ENCODE data around the gene P3H3. TPM values are rescaled to one million over a fixed set of nuclear protein-coding genes. Genes with fewer than 3 reads are reported as not detected.

P3H3 gene
- total and polyA plus RNA-seq, 9 of the 15 experiments (the other 6 are each of a cell fraction or from before 2014, with no cell fraction given), result 0.03 to 15.0 (median 4.8) TPM

DNA sequence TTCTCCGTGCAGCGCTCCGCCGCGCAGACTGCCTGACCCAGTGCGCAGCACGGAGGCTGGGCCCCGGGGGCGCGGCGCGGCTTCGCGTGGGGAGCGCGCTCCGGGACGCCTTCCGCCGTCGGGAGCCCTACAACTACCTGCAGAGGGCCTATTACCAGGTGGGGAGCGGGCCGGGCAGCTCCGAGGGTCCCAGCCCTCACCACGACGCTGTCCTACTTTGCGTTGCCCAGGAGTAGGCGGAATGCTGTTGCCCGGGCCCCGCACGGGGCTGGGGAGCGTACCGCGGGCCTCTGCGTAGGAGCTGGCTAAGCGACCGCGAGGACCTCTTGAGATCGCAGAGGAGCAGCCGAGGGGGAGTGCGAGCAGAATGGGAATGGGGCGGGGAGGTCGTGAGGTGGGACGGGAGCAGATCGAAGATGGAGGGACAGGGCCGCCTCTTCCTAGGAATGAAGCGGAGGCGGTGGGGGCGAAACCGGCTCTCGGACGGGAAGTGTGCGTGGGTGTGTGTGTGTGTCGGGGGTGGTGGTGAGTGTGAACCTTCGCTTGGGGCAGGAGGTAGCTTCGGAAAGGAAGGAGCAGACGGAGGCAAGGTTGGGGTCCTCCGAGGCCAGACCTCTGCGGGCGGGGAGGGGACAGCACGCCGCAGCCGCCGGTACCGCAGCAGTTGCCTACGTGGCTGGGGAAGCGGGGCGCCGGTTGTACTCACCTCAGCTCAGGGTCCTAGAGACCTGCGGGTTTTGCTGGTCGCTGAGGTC, 751 bp downstream of the P3H3 start (continued):
- TF ChIP-seq TEAD4 (IDR thresholded peaks at IDR 0.05; ENCODE audit: low read length), result peak; percentile 76
- TF ChIP-seq TEAD4 (CRISPR knock-in tag; IDR thresholded peaks at IDR 0.05; ENCODE audit: borderline replicate concordance), result no peak
- peak; percentile 82 for TF ChIP-seq POLR2G (IDR thresholded peaks at IDR 0.05; ENCODE audit: low read depth, low read length)
- TF ChIP-seq, protein P1, sequence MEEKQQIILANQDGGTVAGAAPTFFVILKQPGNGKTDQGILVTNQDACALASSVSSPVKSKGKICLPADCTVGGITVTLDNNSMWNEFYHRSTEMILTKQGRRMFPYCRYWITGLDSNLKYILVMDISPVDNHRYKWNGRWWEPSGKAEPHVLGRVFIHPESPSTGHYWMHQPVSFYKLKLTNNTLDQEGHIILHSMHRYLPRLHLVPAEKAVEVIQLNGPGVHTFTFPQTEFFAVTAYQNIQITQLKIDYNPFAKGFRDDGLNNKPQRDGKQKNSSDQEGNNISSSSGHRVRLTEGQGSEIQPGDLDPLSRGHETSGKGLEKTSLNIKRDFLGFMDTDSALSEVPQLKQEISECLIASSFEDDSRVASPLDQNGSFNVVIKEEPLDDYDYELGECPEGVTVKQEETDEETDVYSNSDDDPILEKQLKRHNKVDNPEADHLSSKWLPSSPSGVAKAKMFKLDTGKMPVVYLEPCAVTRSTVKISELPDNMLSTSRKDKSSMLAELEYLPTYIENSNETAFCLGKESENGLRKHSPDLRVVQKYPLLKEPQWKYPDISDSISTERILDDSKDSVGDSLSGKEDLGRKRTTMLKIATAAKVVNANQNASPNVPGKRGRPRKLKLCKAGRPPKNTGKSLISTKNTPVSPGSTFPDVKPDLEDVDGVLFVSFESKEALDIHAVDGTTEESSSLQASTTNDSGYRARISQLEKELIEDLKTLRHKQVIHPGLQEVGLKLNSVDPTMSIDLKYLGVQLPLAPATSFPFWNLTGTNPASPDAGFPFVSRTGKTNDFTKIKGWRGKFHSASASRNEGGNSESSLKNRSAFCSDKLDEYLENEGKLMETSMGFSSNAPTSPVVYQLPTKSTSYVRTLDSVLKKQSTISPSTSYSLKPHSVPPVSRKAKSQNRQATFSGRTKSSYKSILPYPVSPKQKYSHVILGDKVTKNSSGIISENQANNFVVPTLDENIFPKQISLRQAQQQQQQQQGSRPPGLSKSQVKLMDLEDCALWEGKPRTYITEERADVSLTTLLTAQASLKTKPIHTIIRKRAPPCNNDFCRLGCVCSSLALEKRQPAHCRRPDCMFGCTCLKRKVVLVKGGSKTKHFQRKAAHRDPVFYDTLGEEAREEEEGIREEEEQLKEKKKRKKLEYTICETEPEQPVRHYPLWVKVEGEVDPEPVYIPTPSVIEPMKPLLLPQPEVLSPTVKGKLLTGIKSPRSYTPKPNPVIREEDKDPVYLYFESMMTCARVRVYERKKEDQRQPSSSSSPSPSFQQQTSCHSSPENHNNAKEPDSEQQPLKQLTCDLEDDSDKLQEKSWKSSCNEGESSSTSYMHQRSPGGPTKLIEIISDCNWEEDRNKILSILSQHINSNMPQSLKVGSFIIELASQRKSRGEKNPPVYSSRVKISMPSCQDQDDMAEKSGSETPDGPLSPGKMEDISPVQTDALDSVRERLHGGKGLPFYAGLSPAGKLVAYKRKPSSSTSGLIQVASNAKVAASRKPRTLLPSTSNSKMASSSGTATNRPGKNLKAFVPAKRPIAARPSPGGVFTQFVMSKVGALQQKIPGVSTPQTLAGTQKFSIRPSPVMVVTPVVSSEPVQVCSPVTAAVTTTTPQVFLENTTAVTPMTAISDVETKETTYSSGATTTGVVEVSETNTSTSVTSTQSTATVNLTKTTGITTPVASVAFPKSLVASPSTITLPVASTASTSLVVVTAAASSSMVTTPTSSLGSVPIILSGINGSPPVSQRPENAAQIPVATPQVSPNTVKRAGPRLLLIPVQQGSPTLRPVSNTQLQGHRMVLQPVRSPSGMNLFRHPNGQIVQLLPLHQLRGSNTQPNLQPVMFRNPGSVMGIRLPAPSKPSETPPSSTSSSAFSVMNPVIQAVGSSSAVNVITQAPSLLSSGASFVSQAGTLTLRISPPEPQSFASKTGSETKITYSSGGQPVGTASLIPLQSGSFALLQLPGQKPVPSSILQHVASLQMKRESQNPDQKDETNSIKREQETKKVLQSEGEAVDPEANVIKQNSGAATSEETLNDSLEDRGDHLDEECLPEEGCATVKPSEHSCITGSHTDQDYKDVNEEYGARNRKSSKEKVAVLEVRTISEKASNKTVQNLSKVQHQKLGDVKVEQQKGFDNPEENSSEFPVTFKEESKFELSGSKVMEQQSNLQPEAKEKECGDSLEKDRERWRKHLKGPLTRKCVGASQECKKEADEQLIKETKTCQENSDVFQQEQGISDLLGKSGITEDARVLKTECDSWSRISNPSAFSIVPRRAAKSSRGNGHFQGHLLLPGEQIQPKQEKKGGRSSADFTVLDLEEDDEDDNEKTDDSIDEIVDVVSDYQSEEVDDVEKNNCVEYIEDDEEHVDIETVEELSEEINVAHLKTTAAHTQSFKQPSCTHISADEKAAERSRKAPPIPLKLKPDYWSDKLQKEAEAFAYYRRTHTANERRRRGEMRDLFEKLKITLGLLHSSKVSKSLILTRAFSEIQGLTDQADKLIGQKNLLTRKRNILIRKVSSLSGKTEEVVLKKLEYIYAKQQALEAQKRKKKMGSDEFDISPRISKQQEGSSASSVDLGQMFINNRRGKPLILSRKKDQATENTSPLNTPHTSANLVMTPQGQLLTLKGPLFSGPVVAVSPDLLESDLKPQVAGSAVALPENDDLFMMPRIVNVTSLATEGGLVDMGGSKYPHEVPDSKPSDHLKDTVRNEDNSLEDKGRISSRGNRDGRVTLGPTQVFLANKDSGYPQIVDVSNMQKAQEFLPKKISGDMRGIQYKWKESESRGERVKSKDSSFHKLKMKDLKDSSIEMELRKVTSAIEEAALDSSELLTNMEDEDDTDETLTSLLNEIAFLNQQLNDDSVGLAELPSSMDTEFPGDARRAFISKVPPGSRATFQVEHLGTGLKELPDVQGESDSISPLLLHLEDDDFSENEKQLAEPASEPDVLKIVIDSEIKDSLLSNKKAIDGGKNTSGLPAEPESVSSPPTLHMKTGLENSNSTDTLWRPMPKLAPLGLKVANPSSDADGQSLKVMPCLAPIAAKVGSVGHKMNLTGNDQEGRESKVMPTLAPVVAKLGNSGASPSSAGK (IDR thresholded peaks at IDR 0.05), result peak; percentile 55; the same call in 1 of the 2 replicates
- no peak for TF ChIP-seq CBX2 (IDR thresholded peaks at IDR 0.05; ENCODE audit: insufficient read depth, low read length, poor library complexity, severe bottlenecking)
- TF ChIP-seq NR2C2 (CRISPR knock-in tag; IDR thresholded peaks at IDR 0.05), result no peak
- TF ChIP-seq NR2C2 (tag; IDR thresholded peaks at IDR 0.05), result no peak
- peak; percentile 63 for TF ChIP-seq SUPT5H (IDR thresholded peaks at IDR 0.05)
- TF ChIP-seq YY1 (IDR thresholded peaks at IDR 0.05; ENCODE audit: borderline replicate concordance in 1 of 3, control insufficient read depth in 1 of 3, extremely low read depth in 1 of 3, insufficient read depth in 3 of 3, insufficient read length in 1 of 3, insufficient replicate concordance in 2 of 3, low read depth in 1 of 3, low read length in 2 of 3), result peak in 1 of 3 experiments; percentile 11
- TF ChIP-seq COPS2 (conservative IDR thresholded peaks at IDR 0.05), result no peak
- TF ChIP-seq ZBTB7A (IDR thresholded peaks at IDR 0.05; ENCODE audit: borderline replicate concordance, control insufficient read depth, low read depth, low read length), result no peak; the same call in 1 of the 2 replicates
- TF ChIP-seq ZNF263 (CRISPR knock-in tag; IDR thresholded peaks at IDR 0.05; ENCODE audit: borderline replicate concordance), result no peak; the same call in 1 of the 2 replicates
- no peak for TF ChIP-seq ZNF76 (CRISPR knock-in tag; IDR thresholded peaks at IDR 0.05; ENCODE audit: borderline replicate concordance)
- TF ChIP-seq ZNF695 (CRISPR knock-in tag; IDR thresholded peaks at IDR 0.05), result no peak
- no peak for TF ChIP-seq ZNF184 (CRISPR knock-in tag; IDR thresholded peaks at IDR 0.05)
- peak; percentile 53; the same call in 1 of the 2 replicates for TF ChIP-seq SMARCE1 (IDR thresholded peaks at IDR 0.05)

Data from K562 (cell line).